GM12891 (cell line): Measurements from ENCODE around the gene ARHGAP5.

ENCODE experiments used
- POLR2A ChIP-seq: IDR thresholded peaks from 2 replicates; pipeline ENCODE4 v1.6.1; 2011; ENCODE audit warnings: low read depth, low read length, control low read depth
- TAF1 ChIP-seq: IDR thresholded peaks from 2 replicates; pipeline ENCODE4 v1.6.1; 2011; ENCODE audit warnings: low read depth, low read length, control low read depth

- TF ChIP-seq POLR2A = no peak
- no peak for TF ChIP-seq TAF1
Measured at GRCh38 chr14:32205984-32206383, 128.9 kb downstream of the ARHGAP5 start.
